Measurements from ENCODE around the gene MMP12.

The MMP12 gene

DNA sequence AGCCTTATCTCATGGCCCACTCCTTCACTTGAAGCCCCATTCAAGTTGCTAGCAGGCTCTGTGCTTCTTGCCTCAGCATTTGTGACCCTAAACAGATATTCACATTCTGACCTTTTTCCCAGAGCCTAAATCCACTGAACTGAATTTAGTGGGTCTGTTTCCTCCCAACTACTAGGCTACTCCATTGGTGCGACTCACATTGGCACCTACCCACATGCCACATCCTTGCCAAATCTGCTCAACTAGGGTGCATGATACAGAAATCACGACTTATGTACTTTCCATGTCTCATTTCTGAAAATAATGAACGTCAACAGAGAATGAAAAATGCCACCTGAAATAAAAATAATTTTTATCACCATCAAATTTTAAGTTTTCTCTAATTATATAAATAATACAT is 8.4 kb upstream of the MMP12 start:
- ATAC-seq (ENCODE audit: insufficient read depth, low read depth) (no peak), DNase-seq (no peak)
- Histone ChIP-seq H3K79me2 (ENCODE audit: insufficient read depth, low read length) (no peaks in the 10 kb centered on the region), H3K9me3 (ENCODE audit: insufficient read depth, low read length, severe bottlenecking) (no peaks in the 10 kb centered on the region), H3K27ac (ENCODE audit: low read length) (no peak overlapping the region), H3K9ac (ENCODE audit: low read depth, low read length) (no peak overlapping the region), H3K4me1 (ENCODE audit: insufficient read depth, low read length) (no peaks in the 10 kb centered on the region), H4K20me1 (ENCODE audit: insufficient read depth, low read length) (no peaks in the 10 kb centered on the region), H2AFZ (ENCODE audit: low read depth, low read length) (no peak overlapping the region), H3K27me3 (ENCODE audit: insufficient read depth, low read length, poor library complexity) (no peaks in the 10 kb centered on the region), H3K4me2 (ENCODE audit: insufficient read depth, low read length) (no peak overlapping the region), H3K4me3 (ENCODE audit: low read depth in 1 of 2, low read length in 2 of 2) (no peak overlapping the region), H3K36me3 (ENCODE audit: insufficient read depth, low read length) (no peaks in the 10 kb centered on the region)
- TF ChIP-seq EZH2 (IDR thresholded peaks at IDR 0.05; ENCODE audit: borderline replicate concordance, low read depth, low read length, severe bottlenecking): no peak
- TF ChIP-seq, protein P1, sequence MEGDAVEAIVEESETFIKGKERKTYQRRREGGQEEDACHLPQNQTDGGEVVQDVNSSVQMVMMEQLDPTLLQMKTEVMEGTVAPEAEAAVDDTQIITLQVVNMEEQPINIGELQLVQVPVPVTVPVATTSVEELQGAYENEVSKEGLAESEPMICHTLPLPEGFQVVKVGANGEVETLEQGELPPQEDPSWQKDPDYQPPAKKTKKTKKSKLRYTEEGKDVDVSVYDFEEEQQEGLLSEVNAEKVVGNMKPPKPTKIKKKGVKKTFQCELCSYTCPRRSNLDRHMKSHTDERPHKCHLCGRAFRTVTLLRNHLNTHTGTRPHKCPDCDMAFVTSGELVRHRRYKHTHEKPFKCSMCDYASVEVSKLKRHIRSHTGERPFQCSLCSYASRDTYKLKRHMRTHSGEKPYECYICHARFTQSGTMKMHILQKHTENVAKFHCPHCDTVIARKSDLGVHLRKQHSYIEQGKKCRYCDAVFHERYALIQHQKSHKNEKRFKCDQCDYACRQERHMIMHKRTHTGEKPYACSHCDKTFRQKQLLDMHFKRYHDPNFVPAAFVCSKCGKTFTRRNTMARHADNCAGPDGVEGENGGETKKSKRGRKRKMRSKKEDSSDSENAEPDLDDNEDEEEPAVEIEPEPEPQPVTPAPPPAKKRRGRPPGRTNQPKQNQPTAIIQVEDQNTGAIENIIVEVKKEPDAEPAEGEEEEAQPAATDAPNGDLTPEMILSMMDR (IDR thresholded peaks at IDR 0.05; ENCODE audit: borderline replicate concordance, extremely low read depth, low read length, poor library complexity, severe bottlenecking): no peak

DNA sequence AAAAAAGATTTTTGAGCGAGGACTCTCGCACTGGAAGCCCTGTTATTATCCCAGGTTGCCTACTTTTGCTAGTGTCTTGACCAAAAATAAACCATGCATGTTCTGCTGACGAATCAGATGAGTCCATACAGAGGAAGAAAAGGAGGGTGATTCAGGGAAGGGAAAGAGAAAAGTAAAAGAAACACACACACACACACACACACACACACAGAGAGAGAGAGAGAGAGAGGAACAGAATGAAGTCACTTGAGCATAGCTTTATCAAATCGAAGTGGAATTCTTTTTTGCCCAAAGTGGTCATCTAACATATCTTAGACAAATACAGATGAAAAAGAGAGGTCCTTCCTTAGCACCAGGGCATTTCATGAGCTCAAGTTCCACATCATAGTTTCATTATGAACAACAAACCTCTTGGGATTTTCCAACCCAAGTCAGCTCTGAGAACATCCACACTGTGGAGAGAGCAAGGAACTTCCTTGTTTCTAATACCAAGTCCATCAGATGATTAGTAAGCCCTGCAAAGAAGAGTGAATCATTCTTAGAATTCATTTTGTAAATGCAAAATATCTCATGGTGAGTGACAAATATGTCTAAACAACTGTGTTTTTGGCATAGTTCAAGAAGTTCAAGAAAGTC is 7.7 kb upstream of the MMP12 start:
- H3K4me3 ChIP-seq (ENCODE audit: low read depth in 1 of 2, low read length in 2 of 2): no peak overlapping the region
- no peak for DNase-seq
- H3K4me2 ChIP-seq (ENCODE audit: insufficient read depth, low read length): no peak overlapping the region
- H3K9me3 ChIP-seq (ENCODE audit: insufficient read depth, low read length, severe bottlenecking): no peaks in the 10 kb centered on the region
- no peaks in the 10 kb centered on the region for H3K27me3 ChIP-seq (ENCODE audit: insufficient read depth, low read length, poor library complexity)
- H4K20me1 ChIP-seq (ENCODE audit: insufficient read depth, low read length): no peaks in the 10 kb centered on the region
- no peak overlapping the region for H3K27ac ChIP-seq (ENCODE audit: low read length)
- H3K9ac ChIP-seq (ENCODE audit: low read depth, low read length): no peak overlapping the region
- H3K36me3 ChIP-seq (ENCODE audit: insufficient read depth, low read length): no peaks in the 10 kb centered on the region
- H3K79me2 ChIP-seq (ENCODE audit: insufficient read depth, low read length): no peaks in the 10 kb centered on the region
- H2AFZ ChIP-seq (ENCODE audit: low read depth, low read length): no peak overlapping the region
- no peak for ATAC-seq (ENCODE audit: insufficient read depth, low read depth)
- H3K4me1 ChIP-seq (ENCODE audit: insufficient read depth, low read length): no peaks in the 10 kb centered on the region
- TF ChIP-seq, protein P1 (IDR thresholded peaks at IDR 0.05; ENCODE audit: borderline replicate concordance, extremely low read depth, low read length, poor library complexity, severe bottlenecking): no peak
- TF ChIP-seq EZH2 (IDR thresholded peaks at IDR 0.05; ENCODE audit: borderline replicate concordance, low read depth, low read length, severe bottlenecking): no peak

DNA sequence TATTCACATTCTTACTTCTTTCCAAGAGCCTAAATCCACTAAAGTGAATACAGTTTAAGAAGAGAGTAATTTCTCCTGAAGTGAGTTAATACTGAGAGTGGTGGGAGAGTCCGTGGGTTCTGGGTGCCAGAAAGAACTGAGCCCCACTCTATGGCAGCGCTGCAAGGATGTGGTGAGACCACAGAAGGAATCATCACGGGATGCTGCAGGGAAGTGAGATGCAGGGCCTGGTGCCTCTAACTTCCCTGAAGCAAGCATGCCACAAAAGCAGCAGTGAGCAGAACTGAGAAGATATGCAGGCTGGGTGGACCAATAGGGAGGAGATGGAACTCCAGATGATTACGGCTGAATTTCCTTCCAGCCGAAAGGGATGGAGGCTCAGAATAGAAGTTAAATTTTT is 5.0 kb upstream of the MMP12 start:
- Histone ChIP-seq H4K20me1 (ENCODE audit: insufficient read depth, low read length) (no peaks in the 10 kb centered on the region), H3K4me3 (ENCODE audit: low read depth in 1 of 2, low read length in 2 of 2) (no peak overlapping the region)

More for the DNA sequence above, 5.0 kb upstream of the MMP12 start:
- no peak overlapping the region for H3K9ac ChIP-seq (ENCODE audit: low read depth, low read length)
- H3K79me2 ChIP-seq (ENCODE audit: insufficient read depth, low read length): no peaks in the 10 kb centered on the region
- no peaks in the 10 kb centered on the region for H3K9me3 ChIP-seq (ENCODE audit: insufficient read depth, low read length, severe bottlenecking)
- TF ChIP-seq EZH2 (IDR thresholded peaks at IDR 0.05; ENCODE audit: borderline replicate concordance, low read depth, low read length, severe bottlenecking): no peak
- TF ChIP-seq, protein P1 (IDR thresholded peaks at IDR 0.05; ENCODE audit: borderline replicate concordance, extremely low read depth, low read length, poor library complexity, severe bottlenecking): no peak
- no peak overlapping the region for H2AFZ ChIP-seq (ENCODE audit: low read depth, low read length)
- no peaks in the 10 kb centered on the region for H3K27me3 ChIP-seq (ENCODE audit: insufficient read depth, low read length, poor library complexity)
- H3K4me1 ChIP-seq (ENCODE audit: insufficient read depth, low read length): no peaks in the 10 kb centered on the region
- H3K36me3 ChIP-seq (ENCODE audit: insufficient read depth, low read length): no peaks in the 10 kb centered on the region
- H3K4me2 ChIP-seq (ENCODE audit: insufficient read depth, low read length): no peak overlapping the region
- no peak for ATAC-seq (ENCODE audit: insufficient read depth, low read depth)
- DNase-seq: no peak
- no peak overlapping the region for H3K27ac ChIP-seq (ENCODE audit: low read length)
